Neural cell (in vitro differentiated cells): ENCODE data around the gene PROX2. TPM values are rescaled to one million over a fixed set of nuclear protein-coding genes. Genes with fewer than 3 reads are reported as not detected.

Source experiments
- H2AFZ ChIP-seq: fragments of 200-600, 300-800 bp; sonication (generic), shearing (Covaris generic); 2 replicates; pipeline ENCODE4 v1.6.0; 2014; ENCODE audit warnings: low read depth, mild to moderate bottlenecking, antibody characterized with exemption, low read length, moderate library complexity
- H3F3A ChIP-seq: fragments of 200-600 bp; shearing (Covaris generic); 2 replicates; pipeline ENCODE4 v1.6.1; 2016; ENCODE audit warnings: mild to moderate bottlenecking, moderate library complexity, mixed read lengths, antibody characterized with exemption, low read length; ENCODE audit not compliant: insufficient read depth, poor library complexity, severe bottlenecking
- H3K27ac ChIP-seq: fragments of 200-600, 300-800 bp; sonication (generic), shearing (Covaris generic); 2 replicates; pipeline ENCODE4 v1.5.1; 2014; ENCODE audit warnings: mild to moderate bottlenecking, low read length, moderate library complexity
- H3K27me3 ChIP-seq: fragments of 300-800, 200-600 bp; sonication (generic), shearing (Covaris generic); 2 replicates; pipeline ENCODE4 v1.6.0; 2014; ENCODE audit warnings: mild to moderate bottlenecking, low read depth, low read length, moderate library complexity; ENCODE audit not compliant: insufficient read depth
- H3K36me3 ChIP-seq: fragments of 300-800, 200-600 bp; sonication (generic), shearing (Covaris generic); 2 replicates; pipeline ENCODE4 v1.5.1; 2014; ENCODE audit warnings: mild to moderate bottlenecking, antibody characterized with exemption, low read length, moderate library complexity; ENCODE audit not compliant: insufficient read depth
- H3K4me2 ChIP-seq: fragments of 300-800, 200-600 bp; sonication (generic), shearing (Covaris generic); 2 replicates; pipeline ENCODE4 v1.6.0; 2014; ENCODE audit warnings: mild to moderate bottlenecking, low read length
- H3K4me3 ChIP-seq: fragments of 300-800, 200-600 bp; sonication (generic), shearing (Covaris generic); 2 replicates; pipeline ENCODE4 v1.5.1; 2014; ENCODE audit warnings: mild to moderate bottlenecking, low read length, moderate library complexity
- H3K79me2 ChIP-seq: fragments of 200-600 bp; shearing (Covaris generic); replicated peaks from 2 replicates; pipeline ENCODE4 v1.6.0; 2014; ENCODE audit warnings: mild to moderate bottlenecking, low read length, moderate library complexity; ENCODE audit not compliant: insufficient read depth
- H3K9ac ChIP-seq: fragments of 300-800, 200-600 bp; sonication (generic), shearing (Covaris generic); 2 replicates; pipeline ENCODE4 v1.6.1; 2016; ENCODE audit warnings: mild to moderate bottlenecking, low read length, mixed read lengths
- H3K9me2 ChIP-seq: fragments of 200-600 bp; shearing (Covaris generic); 2 replicates; pipeline ENCODE4 v1.6.1; 2016; ENCODE audit warnings: mild to moderate bottlenecking, low read length, mixed read lengths; ENCODE audit not compliant: insufficient read depth
- H3K9me3 ChIP-seq: fragments of 200-600, 300-800 bp; sonication (generic), shearing (Covaris generic); 2 replicates; pipeline ENCODE4 v1.6.1; 2016; ENCODE audit warnings: mild to moderate bottlenecking, mixed run types, low read length, moderate library complexity, mixed read lengths
- H4K20me1 ChIP-seq: fragments of 200-600 bp; shearing (Covaris generic); 2 replicates; pipeline ENCODE4 v1.6.1; 2016; ENCODE audit warnings: mild to moderate bottlenecking, mixed run types; ENCODE audit not compliant: insufficient read depth
- CTCF ChIP-seq: fragments of 450-650 bp; IDR thresholded peaks from 2 replicates; pipeline ENCODE4 v1.5.1; 2014; ENCODE audit warnings: antibody characterized with exemption, mild to moderate bottlenecking, moderate library complexity; ENCODE audit not compliant: poor library complexity, severe bottlenecking
- EP300 ChIP-seq: fragments of 450-650 bp; conservative IDR thresholded peaks from 2 replicates; pipeline ENCODE4 v1.6.1; 2014; ENCODE audit warnings: antibody characterized with exemption, mild to moderate bottlenecking, moderate library complexity; ENCODE audit not compliant: poor library complexity, severe bottlenecking
- EZH2 ChIP-seq: fragments of 200-600, 300-800 bp; shearing (Covaris generic), sonication (generic); IDR thresholded peaks from 2 replicates; pipeline ENCODE4 v1.6.1; 2014; ENCODE audit warnings: antibody characterized with exemption, low read length, borderline replicate concordance, mild to moderate bottlenecking; ENCODE audit not compliant: insufficient read depth, poor library complexity, severe bottlenecking
- MXI1 ChIP-seq: fragments of 450-650 bp; conservative IDR thresholded peaks from 2 replicates; pipeline ENCODE4 v1.6.1; 2014; ENCODE audit warnings: antibody characterized with exemption, mild to moderate bottlenecking; ENCODE audit not compliant: poor library complexity, severe bottlenecking
- POLR2AphosphoS5 ChIP-seq: IDR thresholded peaks from 2 replicates; pipeline ENCODE4 v1.6.1; 2012
- RAD21 ChIP-seq: fragments of 450-650 bp; conservative IDR thresholded peaks from 2 replicates; pipeline ENCODE4 v1.6.1; 2014; ENCODE audit warnings: antibody characterized with exemption, mild to moderate bottlenecking, moderate library complexity
- SMC3 ChIP-seq: fragments of 450-650 bp; conservative IDR thresholded peaks from 2 replicates; pipeline ENCODE4 v1.6.1; 2014; ENCODE audit warnings: antibody characterized with exemption, mild to moderate bottlenecking, moderate library complexity; ENCODE audit not compliant: poor library complexity
- TAF1 ChIP-seq: IDR thresholded peaks from 2 replicates; pipeline ENCODE4 v1.6.1; 2012; ENCODE audit warnings: low read depth
- polyA plus RNA-seq: library from polyadenylated mRNA; depleted of rRNA; stranded (reverse); fragments of >200 nt; gene quantifications from 2 replicates; pipeline ENCODE4 v1.2.3, GENCODE V29; 2014

PROX2 gene
- polyA plus RNA-seq, 1 donor from 2014 or later: not detected

GRCh38 chr14:74858022-74858421, 17.9 kb downstream of the PROX2 start:
- Histone ChIP-seq H3K79me2 (no peaks in the 10 kb centered on the region), H3K27ac (no peak overlapping the region), H3K9ac (no peak overlapping the region), H3K4me3 (no peak overlapping the region), H3K36me3 (no peaks in the 10 kb centered on the region), H3K9me2 (no peaks in the 10 kb centered on the region), H3K27me3 (no peaks in the 10 kb centered on the region), H3K4me2 (no peak overlapping the region), H4K20me1 (no peaks in the 10 kb centered on the region), H2AFZ (no peak overlapping the region), H3F3A (no peaks in the 10 kb centered on the region), H3K9me3 (no peaks in the 10 kb centered on the region)
- TF ChIP-seq EZH2: no peak
- TF ChIP-seq POLR2AphosphoS5: no peak
- TF ChIP-seq TAF1: no peak
- no peak for TF ChIP-seq EP300
- TF ChIP-seq MXI1: no peak
- TF ChIP-seq SMC3: no peak

- no peaks in the 10 kb centered on the region for H3K36me3 ChIP-seq
- H2AFZ ChIP-seq: no peak overlapping the region
- H3K9me3 ChIP-seq: no peaks in the 10 kb centered on the region
- no peaks in the 10 kb centered on the region for H3K27me3 ChIP-seq
- no peaks in the 10 kb centered on the region for H3F3A ChIP-seq
- no peak overlapping the region for H3K4me2 ChIP-seq
- no peak overlapping the region for H3K27ac ChIP-seq
- H3K9me2 ChIP-seq: no peaks in the 10 kb centered on the region
- no peak overlapping the region for H3K9ac ChIP-seq
- no peaks in the 10 kb centered on the region for H3K79me2 ChIP-seq
- H3K4me3 ChIP-seq: no peak overlapping the region
- TF ChIP-seq EZH2: no peak
- no peak for TF ChIP-seq RAD21
- TF ChIP-seq MXI1: no peak
- TF ChIP-seq CTCF: no peak
- TF ChIP-seq TAF1: no peak
- no peak for TF ChIP-seq EP300
- no peaks in the 10 kb centered on the region for H4K20me1 ChIP-seq
Measured at GRCh38 chr14:74856366-74856765, 19.6 kb downstream of the PROX2 start.

GRCh38 chr14:74855945-74856344, 20.0 kb downstream of the PROX2 start:
- no peak overlapping the region for H3K4me2 ChIP-seq
- H3K9me3 ChIP-seq: no peaks in the 10 kb centered on the region
- no peak overlapping the region for H3K4me3 ChIP-seq
- no peaks in the 10 kb centered on the region for H3K79me2 ChIP-seq
- H4K20me1 ChIP-seq: no peaks in the 10 kb centered on the region
- H3K9ac ChIP-seq: no peak overlapping the region
- no peak overlapping the region for H2AFZ ChIP-seq
- H3K27me3 ChIP-seq: no peaks in the 10 kb centered on the region
- no peak for TF ChIP-seq CTCF
- no peak for TF ChIP-seq MXI1
- no peak for TF ChIP-seq TAF1
- no peak for TF ChIP-seq EP300
- TF ChIP-seq POLR2AphosphoS5: no peak
- no peak for TF ChIP-seq EZH2
- no peaks in the 10 kb centered on the region for H3K36me3 ChIP-seq
- H3K27ac ChIP-seq: no peak overlapping the region
- H3F3A ChIP-seq: no peaks in the 10 kb centered on the region
- H3K9me2 ChIP-seq: no peaks in the 10 kb centered on the region
